ENCODE data around the gene FSTL5.

The FSTL5 gene

DNA sequence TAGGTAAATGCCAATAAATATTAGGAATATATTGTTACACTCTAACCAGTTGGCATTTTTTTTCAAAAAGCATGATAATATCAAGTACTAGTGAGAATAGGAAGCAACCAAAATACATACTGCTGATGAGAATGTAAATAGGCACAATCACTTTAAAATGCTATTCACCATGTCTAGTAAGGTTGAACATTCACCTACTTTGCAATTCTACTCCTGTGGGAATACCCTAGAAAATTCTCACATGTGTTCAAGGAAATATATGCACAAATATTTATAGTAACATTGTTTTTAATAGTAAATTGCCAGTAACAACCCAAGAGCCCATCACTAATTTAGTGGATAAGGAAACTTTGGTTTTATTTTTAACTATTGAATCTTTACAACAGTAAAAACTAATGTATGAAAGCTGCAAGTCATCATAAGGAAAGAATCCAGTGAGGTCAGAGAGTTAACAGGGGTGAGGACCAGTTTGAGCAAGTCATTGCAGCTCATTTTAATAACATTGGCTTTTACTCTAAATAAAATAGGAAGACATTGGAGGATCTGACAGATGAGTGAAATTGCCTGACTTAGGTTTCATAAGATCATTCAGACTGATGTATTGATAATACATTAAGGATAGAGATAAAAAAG is 23.6 kb downstream of the FSTL5 start:
- ChIA-PET POLR2A (no interaction called here), CTCF (no interaction called here)
- no peak for DNase-seq (ENCODE audit: extremely low spot score)
- no peak for TF ChIP-seq L3MBTL2 (conservative IDR thresholded peaks at IDR 0.05)
- TF ChIP-seq BHLHE40 (IDR thresholded peaks at IDR 0.05; ENCODE audit: borderline replicate concordance) = no peak
- TF ChIP-seq ARNT (IDR thresholded peaks at IDR 0.05) = no peak

DNA sequence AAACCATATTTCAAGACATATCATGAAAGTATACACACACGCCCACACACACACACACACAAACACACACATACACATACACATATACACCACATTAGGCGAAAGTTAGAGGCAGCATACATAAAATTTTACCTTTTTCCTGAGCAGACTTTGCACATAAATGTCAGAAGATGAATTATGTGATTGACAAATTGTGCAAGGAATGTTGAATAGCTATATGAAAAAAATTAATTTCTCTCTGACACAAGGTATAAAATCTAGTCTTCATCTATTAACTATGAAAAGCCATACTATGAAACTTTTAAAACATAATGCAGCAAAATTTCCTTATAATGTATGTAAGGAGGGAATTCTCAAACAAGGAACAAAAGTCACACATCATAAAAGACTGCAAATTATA is 24.4 kb downstream of the FSTL5 start:
- CTCF ChIA-PET = no interaction called here
- no peak for TF ChIP-seq FOXM1 (IDR thresholded peaks at IDR 0.05; ENCODE audit: borderline replicate concordance)
- POLR2A ChIA-PET = no interaction called here
- no peak for DNase-seq (ENCODE audit: extremely low spot score)

DNA sequence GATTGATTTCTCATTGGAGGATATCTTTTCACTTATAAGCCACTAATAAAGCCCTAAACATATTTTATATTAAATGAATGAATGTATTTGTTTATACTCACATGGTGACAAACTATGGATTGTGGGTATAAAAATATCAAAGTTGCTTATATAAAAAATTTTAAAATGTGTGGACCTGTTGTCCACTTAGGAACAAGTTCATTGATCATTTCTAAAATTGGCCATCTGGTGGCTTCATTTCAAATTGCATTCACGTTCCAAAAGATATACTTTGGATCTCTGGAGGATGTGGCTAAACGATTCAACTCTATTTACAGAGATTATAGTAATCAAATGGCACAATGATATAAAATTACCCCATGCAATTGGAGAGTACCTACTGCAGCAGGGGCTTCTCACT is 32.5 kb downstream of the FSTL5 start:
- TF ChIP-seq L3MBTL2 (conservative IDR thresholded peaks at IDR 0.05) = no peak
- TF ChIP-seq BHLHE40 (IDR thresholded peaks at IDR 0.05; ENCODE audit: borderline replicate concordance) = no peak
- no peak for TF ChIP-seq ZNF384 (IDR thresholded peaks at IDR 0.05)
- TF ChIP-seq NFRKB (IDR thresholded peaks at IDR 0.05) = no peak
- no peak for TF ChIP-seq FOXM1 (IDR thresholded peaks at IDR 0.05; ENCODE audit: borderline replicate concordance)
- no peak for TF ChIP-seq ELF4 (IDR thresholded peaks at IDR 0.05)
- TF ChIP-seq FOXK2 (IDR thresholded peaks at IDR 0.05) = no peak
- TF ChIP-seq, protein P1, sequence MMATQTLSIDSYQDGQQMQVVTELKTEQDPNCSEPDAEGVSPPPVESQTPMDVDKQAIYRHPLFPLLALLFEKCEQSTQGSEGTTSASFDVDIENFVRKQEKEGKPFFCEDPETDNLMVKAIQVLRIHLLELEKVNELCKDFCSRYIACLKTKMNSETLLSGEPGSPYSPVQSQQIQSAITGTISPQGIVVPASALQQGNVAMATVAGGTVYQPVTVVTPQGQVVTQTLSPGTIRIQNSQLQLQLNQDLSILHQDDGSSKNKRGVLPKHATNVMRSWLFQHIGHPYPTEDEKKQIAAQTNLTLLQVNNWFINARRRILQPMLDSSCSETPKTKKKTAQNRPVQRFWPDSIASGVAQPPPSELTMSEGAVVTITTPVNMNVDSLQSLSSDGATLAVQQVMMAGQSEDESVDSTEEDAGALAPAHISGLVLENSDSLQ (IDR thresholded peaks at IDR 0.05) = no peak
- no peak for TF ChIP-seq SP1 (IDR thresholded peaks at IDR 0.05)
- no peak for TF ChIP-seq LEF1 (IDR thresholded peaks at IDR 0.05; ENCODE audit: borderline replicate concordance)
- no peak for TF ChIP-seq TARDBP (IDR thresholded peaks at IDR 0.05)
- TF ChIP-seq ARNT (IDR thresholded peaks at IDR 0.05) = no peak
- TF ChIP-seq SUZ12 (IDR thresholded peaks at IDR 0.05) = no peak
- no peak for TF ChIP-seq CTBP1 (IDR thresholded peaks at IDR 0.05; ENCODE audit: borderline replicate concordance)
- TF ChIP-seq HDGF (IDR thresholded peaks at IDR 0.05; ENCODE audit: borderline replicate concordance) = no peak
- TF ChIP-seq FOXA1 (IDR thresholded peaks at IDR 0.05) = no peak
- POLR2A ChIA-PET = no interaction called here
- no peak for DNase-seq (ENCODE audit: extremely low spot score)
- CTCF ChIA-PET = no interaction called here

DNA sequence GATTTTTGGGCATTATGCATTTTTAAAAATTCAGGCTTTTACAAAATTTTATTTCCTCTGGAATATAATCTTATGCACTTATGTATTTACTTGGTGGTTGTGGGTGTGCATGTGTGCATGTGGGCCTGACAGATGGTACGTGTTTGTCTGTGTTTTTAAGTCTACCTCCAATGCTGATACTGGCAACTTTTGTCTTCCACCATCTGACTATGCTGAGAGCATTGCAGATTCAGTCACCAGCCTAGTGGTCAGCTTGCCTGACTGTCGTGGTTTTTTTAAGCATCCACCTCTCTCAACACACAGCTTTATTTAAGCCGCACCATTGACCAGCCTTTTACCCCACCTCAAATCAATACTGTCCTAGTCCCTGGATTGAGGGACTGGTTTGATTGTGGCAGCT is 37.1 kb downstream of the FSTL5 start:
- CTCF ChIA-PET = no interaction called here

DNA sequence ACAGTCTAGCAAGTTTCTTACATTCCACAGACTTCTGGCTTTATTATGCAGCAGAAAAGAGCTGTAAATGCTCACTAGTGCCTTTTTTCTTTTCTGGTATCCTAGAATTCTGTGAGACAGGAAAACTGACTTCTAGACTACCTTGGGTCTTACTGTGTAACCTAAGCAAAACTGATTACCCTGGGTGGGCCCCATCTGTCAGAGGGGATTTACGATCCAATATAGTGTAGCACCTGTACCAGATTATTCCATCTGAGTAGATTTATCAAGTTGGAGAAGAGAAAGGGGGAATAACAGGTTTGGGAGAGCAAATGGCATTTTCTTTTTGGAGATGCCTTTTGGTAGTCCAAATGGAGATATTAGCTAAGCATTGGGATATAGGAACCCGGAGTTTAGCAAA is 46.7 kb downstream of the FSTL5 start:
- POLR2A ChIA-PET = no interaction called here
- TF ChIP-seq LEF1 (IDR thresholded peaks at IDR 0.05; ENCODE audit: borderline replicate concordance) = no peak
- no peak for TF ChIP-seq TARDBP (IDR thresholded peaks at IDR 0.05)
- no peak for TF ChIP-seq ARNT (IDR thresholded peaks at IDR 0.05)
- no peak for TF ChIP-seq ELF4 (IDR thresholded peaks at IDR 0.05)
- TF ChIP-seq, protein P1 (IDR thresholded peaks at IDR 0.05) = no peak
- no peak for TF ChIP-seq FOXK2 (IDR thresholded peaks at IDR 0.05)
- no peak for TF ChIP-seq BHLHE40 (IDR thresholded peaks at IDR 0.05; ENCODE audit: borderline replicate concordance)
- no peak for TF ChIP-seq ZNF384 (IDR thresholded peaks at IDR 0.05)
- TF ChIP-seq FOXM1 (IDR thresholded peaks at IDR 0.05; ENCODE audit: borderline replicate concordance) = no peak
- TF ChIP-seq FOXA1 (IDR thresholded peaks at IDR 0.05) = no peak
- no peak for TF ChIP-seq SP1 (IDR thresholded peaks at IDR 0.05)
- CTCF ChIA-PET = no interaction called here
- DNase-seq (ENCODE audit: extremely low spot score) = no peak

More for the DNA sequence above, 37.1 kb downstream of the FSTL5 start:
- no peak for TF ChIP-seq FOXK2 (IDR thresholded peaks at IDR 0.05)
- no peak for TF ChIP-seq CTBP1 (IDR thresholded peaks at IDR 0.05; ENCODE audit: borderline replicate concordance)
- TF ChIP-seq ELF4 (IDR thresholded peaks at IDR 0.05) = no peak
- TF ChIP-seq TARDBP (IDR thresholded peaks at IDR 0.05) = no peak
- no peak for TF ChIP-seq FOXA1 (IDR thresholded peaks at IDR 0.05)
- TF ChIP-seq L3MBTL2 (conservative IDR thresholded peaks at IDR 0.05) = no peak
- TF ChIP-seq, protein P1 (IDR thresholded peaks at IDR 0.05) = no peak
- TF ChIP-seq NFRKB (IDR thresholded peaks at IDR 0.05) = no peak
- TF ChIP-seq SUZ12 (IDR thresholded peaks at IDR 0.05) = no peak
- TF ChIP-seq BHLHE40 (IDR thresholded peaks at IDR 0.05; ENCODE audit: borderline replicate concordance) = no peak
- TF ChIP-seq HDGF (IDR thresholded peaks at IDR 0.05; ENCODE audit: borderline replicate concordance) = no peak
- TF ChIP-seq ZNF384 (IDR thresholded peaks at IDR 0.05) = no peak
- no peak for TF ChIP-seq LEF1 (IDR thresholded peaks at IDR 0.05; ENCODE audit: borderline replicate concordance)
- TF ChIP-seq ARNT (IDR thresholded peaks at IDR 0.05) = no peak
- TF ChIP-seq SP1 (IDR thresholded peaks at IDR 0.05) = no peak
- no peak for TF ChIP-seq FOXM1 (IDR thresholded peaks at IDR 0.05; ENCODE audit: borderline replicate concordance)
- DNase-seq (ENCODE audit: extremely low spot score) = no peak
- POLR2A ChIA-PET = no interaction called here

DNA sequence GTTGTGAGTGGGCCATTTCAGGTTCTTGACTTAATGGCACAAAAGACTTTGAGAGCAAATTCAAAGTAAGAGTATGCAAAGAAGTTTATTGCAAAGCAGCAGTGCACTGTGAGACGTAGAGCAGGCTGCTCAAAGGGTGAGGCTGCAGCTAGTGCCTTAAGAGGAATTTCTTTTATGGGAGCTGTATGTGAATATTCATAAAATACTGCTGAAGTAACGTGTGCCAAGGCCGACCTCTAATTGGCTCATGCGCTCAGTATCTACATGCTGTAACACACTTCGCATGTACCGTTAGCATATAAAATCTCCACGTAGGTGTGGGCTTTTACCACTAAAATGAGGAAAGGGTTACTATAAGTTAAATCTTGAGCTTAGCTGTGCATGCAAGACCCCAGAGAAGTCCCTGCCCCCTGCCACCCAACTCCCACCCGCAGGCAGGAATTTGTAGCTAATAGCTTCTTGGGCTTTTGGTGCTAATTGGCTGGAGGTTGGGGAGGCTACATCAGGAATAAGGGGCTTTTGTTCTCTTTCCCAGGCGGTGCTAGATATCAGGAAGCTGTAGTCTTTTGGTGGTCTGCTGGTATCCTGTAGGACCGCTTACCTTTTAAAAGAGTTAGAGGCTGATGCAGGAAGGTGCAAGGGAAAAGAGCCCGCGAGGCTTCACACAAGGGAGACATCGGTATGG is 47.6 kb downstream of the FSTL5 start:
- DNase-seq (ENCODE audit: extremely low spot score) = no peak
- POLR2A ChIA-PET = no interaction called here
- CTCF ChIA-PET = no interaction called here
- TF ChIP-seq FOXA1 (IDR thresholded peaks at IDR 0.05) (no peak), ARNT (IDR thresholded peaks at IDR 0.05) (no peak)

DNA sequence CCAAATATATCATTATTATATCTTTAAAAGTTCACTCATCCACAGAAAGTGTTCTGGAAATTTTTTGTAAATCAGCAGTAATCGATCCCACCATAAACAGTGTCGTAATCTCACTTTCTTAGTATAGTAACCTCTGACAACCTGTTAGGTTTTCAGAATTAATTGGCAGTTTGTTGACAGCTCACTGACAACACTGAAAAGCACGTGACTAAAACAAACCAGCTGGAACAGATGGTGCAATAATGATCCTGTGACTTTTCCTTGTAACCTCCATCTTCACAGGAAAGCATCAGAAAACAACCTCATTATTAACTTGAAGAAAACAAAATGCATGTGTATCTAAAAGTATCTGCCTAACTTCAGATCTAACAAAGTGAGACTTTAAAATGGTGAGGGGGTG is 48.5 kb downstream of the FSTL5 start:
- CTCF ChIA-PET = no interaction called here
- no peak for DNase-seq (ENCODE audit: extremely low spot score)
- TF ChIP-seq, protein P1 (IDR thresholded peaks at IDR 0.05) = 0 out of 2 replicates have a peak, but pooled peaks have one; percentile 10
- TF ChIP-seq TARDBP (IDR thresholded peaks at IDR 0.05) = no peak
- no peak for TF ChIP-seq L3MBTL2 (conservative IDR thresholded peaks at IDR 0.05)
- TF ChIP-seq NFRKB (IDR thresholded peaks at IDR 0.05) = no peak
- no peak for TF ChIP-seq HDGF (IDR thresholded peaks at IDR 0.05; ENCODE audit: borderline replicate concordance)
- no peak for TF ChIP-seq ARNT (IDR thresholded peaks at IDR 0.05)
- POLR2A ChIA-PET = no interaction called here
